SK-N-SH (cell line): ENCODE measurements around the gene ZNF407. TPM values are rescaled to one million over a fixed set of nuclear protein-coding genes. Genes with fewer than 3 reads are reported as not detected.

ENCODE experiments used
- CTCF ChIA-PET: fragments of 300-600, 350-600 bp; formaldehyde crosslinking; extraction: SDS; loops from one replicate; lab custom pipeline; 2021; lab: Yijun Ruan, JAX
- POLR2A ChIA-PET: fragments of 350-600 bp; sonication (Branson Sonifier 250); formaldehyde crosslinking; extraction: SDS; loops from one replicate; lab custom pipeline; 2020; ENCODE audit warnings: antibody characterized with exemption, inconsistent platforms; lab: Yijun Ruan, JAX
- DNase-seq: peaks from one replicate; pipeline ENCODE4 v3.0.0; 2012
- H2AFZ ChIP-seq: fragments of 200-600 bp; sonication (generic); 2 replicates; pipeline ENCODE4 v1.8.1; 2016; ENCODE audit warnings: antibody characterized with exemption, mild to moderate bottlenecking, low read depth
- H3F3A ChIP-seq: fragments of 200-600 bp; sonication (generic); replicated peaks from 2 replicates; pipeline ENCODE3; 2016; ENCODE audit warnings: antibody characterized with exemption, mild to moderate bottlenecking; ENCODE audit not compliant: insufficient read depth
- H3K27ac ChIP-seq, 2 experiments: fragments of 200-500 bp in 1 of 2; fragments of 200-600 bp in 1 of 2; sonication (Bioruptor generic) in 1 of 2; sonication (generic), shearing (Covaris generic) in 1 of 2; 2 replicates each; pipeline versions ENCODE4 v1.5.1 to v1.6.1; 2014 to 2016; ENCODE audit warnings: low read depth in 2 of 2, inconsistent platforms in 1 of 2, low read length in 1 of 2, mild to moderate bottlenecking in 1 of 2, mixed read lengths in 1 of 2
- H3K27me3 ChIP-seq: fragments of 200-600 bp; sonication (generic), shearing (Covaris generic); 2 replicates; pipeline ENCODE4 v1.6.1; 2016; ENCODE audit warnings: mixed run types; ENCODE audit not compliant: insufficient read depth
- H3K36me3 ChIP-seq, 2 experiments: fragments of 200-500 bp in 1 of 2; fragments of 200-600 bp in 1 of 2; sonication (Bioruptor generic) in 1 of 2; sonication (generic) in 1 of 2; replicated peaks in 1 of 2; 2 replicates each; pipeline versions ENCODE3 to v1.5.1; 2014 to 2016; ENCODE audit warnings: low read length in 1 of 2, mild to moderate bottlenecking in 1 of 2; ENCODE audit not compliant: insufficient read depth in 2 of 2, control insufficient read depth in 1 of 2
- H3K4me1 ChIP-seq, 2 experiments: fragments of 200-500 bp in 1 of 2; fragments of 200-600 bp in 1 of 2; sonication (Bioruptor generic) in 1 of 2; sonication (generic), shearing (Covaris generic) in 1 of 2; 2 replicates each; pipeline versions ENCODE4 v1.5.1 to v1.6.1; 2014 to 2016; ENCODE audit warnings: low read depth in 1 of 2, low read length in 1 of 2, mixed run types in 1 of 2; ENCODE audit not compliant: insufficient read depth in 2 of 2, control insufficient read depth in 1 of 2
- H3K4me2 ChIP-seq: fragments of 200-600 bp; sonication (generic), shearing (Covaris generic); 2 replicates; pipeline ENCODE4 v1.6.1; 2017; ENCODE audit warnings: mixed run types
- H3K4me3 ChIP-seq, 2 experiments: fragments of 200-500 bp in 1 of 2; fragments of 200-600 bp in 1 of 2; sonication (Bioruptor generic) in 1 of 2; sonication (generic), shearing (Covaris generic) in 1 of 2; 2 replicates each; pipeline versions ENCODE4 v1.5.1 to v1.8.1; 2014 to 2016; ENCODE audit warnings: low read depth in 2 of 2, inconsistent platforms in 1 of 2, low read length in 1 of 2, mild to moderate bottlenecking in 1 of 2, mixed read lengths in 1 of 2, moderate library complexity in 1 of 2
- H3K79me2 ChIP-seq: fragments of 200-600 bp; sonication (generic); 2 replicates; pipeline ENCODE4 v1.8.1; 2017; ENCODE audit warnings: mild to moderate bottlenecking; ENCODE audit not compliant: insufficient read depth
- H3K9ac ChIP-seq: fragments of 200-600 bp; sonication (generic); 2 replicates; pipeline ENCODE4 v1.6.1; 2017; ENCODE audit warnings: mixed run types
- H3K9me2 ChIP-seq: fragments of 200-600 bp; sonication (generic); 2 replicates; pipeline ENCODE4 v1.6.1; 2017; ENCODE audit warnings: mixed run types
- H3K9me3 ChIP-seq: fragments of 200-600 bp; sonication (generic); 2 replicates; pipeline ENCODE4 v1.6.1; 2017; ENCODE audit warnings: mixed run types, mild to moderate bottlenecking, moderate library complexity
- H4K20me1 ChIP-seq: fragments of 200-600 bp; sonication (generic); 2 replicates; pipeline ENCODE4 v1.6.1; 2017; ENCODE audit warnings: mild to moderate bottlenecking, mixed run types; ENCODE audit not compliant: insufficient read depth
- CHD2 ChIP-seq: fragments of 150-350 bp; IDR thresholded peaks from 2 replicates; pipeline ENCODE4 v1.6.1; 2018; ENCODE audit warnings: low read length; ENCODE audit not compliant: partially characterized antibody
- EZH2phosphoT487 ChIP-seq: fragments of 200-600 bp; sonication (generic); IDR thresholded peaks from 2 replicates; pipeline ENCODE4 v1.6.1; 2017; ENCODE audit warnings: low read depth, mixed run types, mild to moderate bottlenecking, antibody characterized with exemption, moderate library complexity, borderline replicate concordance
- FOXJ3 ChIP-seq: sonication (generic); formaldehyde crosslinking; IDR thresholded peaks from 2 replicates; pipeline ENCODE4 v1.5.1; 2020; ENCODE audit warnings: mild to moderate bottlenecking, missing genetic modification reagents
- FOXM1 ChIP-seq: IDR thresholded peaks from 2 replicates; pipeline ENCODE4 v1.4.0; 2012; ENCODE audit warnings: low read depth, mild to moderate bottlenecking
- GABPA ChIP-seq: IDR thresholded peaks from 2 replicates; pipeline ENCODE4 v1.4.0; 2012; ENCODE audit warnings: low read depth, mild to moderate bottlenecking
- JUND ChIP-seq: IDR thresholded peaks from 2 replicates; pipeline ENCODE4 v1.4.0; 2012
- MXI1 ChIP-seq: IDR thresholded peaks from 2 replicates; pipeline ENCODE4 v1.6.1; 2012; ENCODE audit warnings: mild to moderate bottlenecking, low read depth, low read length, improper control_type of control experiment
- NFIC ChIP-seq: IDR thresholded peaks from 2 replicates; pipeline ENCODE4 v1.4.0; 2012; ENCODE audit warnings: borderline replicate concordance
- NRF1 ChIP-seq: IDR thresholded peaks from 2 replicates; pipeline ENCODE4 v1.6.1; 2012; ENCODE audit warnings: low read depth, mild to moderate bottlenecking, low read length
- PBX3 ChIP-seq: IDR thresholded peaks from 2 replicates; pipeline ENCODE4; 2012
- RAD21 ChIP-seq: IDR thresholded peaks from 2 replicates; pipeline ENCODE4 v1.6.1; 2012; ENCODE audit warnings: mild to moderate bottlenecking, low read length
- RCOR1 ChIP-seq: fragments of 150-350 bp; IDR thresholded peaks from 2 replicates; pipeline ENCODE4 v1.6.1; 2017; ENCODE audit warnings: antibody characterized with exemption, low read length
- RFX5 ChIP-seq: IDR thresholded peaks from 2 replicates; pipeline ENCODE4 v1.6.1; 2012; ENCODE audit warnings: mild to moderate bottlenecking, improper control_type of control experiment, low read length
- TCF12 ChIP-seq: IDR thresholded peaks from 2 replicates; pipeline ENCODE4 v1.4.0; 2012
- USF1 ChIP-seq: IDR thresholded peaks from 2 replicates; pipeline ENCODE4 v1.4.0; 2012; ENCODE audit warnings: low read depth, borderline replicate concordance
- whole genome bisulfite sequencing: methylation state at CpG from one replicate; pipeline ENCODE4 v1.1.6; 2017; ENCODE audit warnings: low lambda C conversion rate; 5-methylcytosine and 5-hydroxymethylcytosine counted together
- polyA plus RNA-seq, 3 experiments: library from polyadenylated mRNA; depleted of rRNA; stranded (reverse); fragments of >200 nt; gene quantifications; 2 replicates each; pipeline ENCODE4 v1.2.3, GENCODE V29; 2012

The ZNF407 gene
- polyA plus RNA-seq, 1 of the 3 experiments (the other 2 are of a cell fraction): 2.6 TPM

- Histone ChIP-seq H3K9me2 (no peaks in the 10 kb centered on the region), H3F3A (peaks cover 5% of the 10 kb centered on the region), H3K4me3 (no peak overlapping the region), H3K9me3 (no peaks in the 10 kb centered on the region), H3K27ac (no peak overlapping the region), H3K4me1 (no peaks in the 10 kb centered on the region), H3K79me2 (no peaks in the 10 kb centered on the region), H3K9ac (no peak overlapping the region), H2AFZ (no peak overlapping the region), H3K4me2 (no peak overlapping the region), H3K27me3 (no peaks in the 10 kb centered on the region), H4K20me1 (no peaks in the 10 kb centered on the region), H3K36me3 (no peaks in the 10 kb centered on the region)
- WGBS: 86% methylated on average over 1 of the region's 1 CpG
- ChIA-PET POLR2A (no interaction called here), CTCF (no interaction called here)
- DNase-seq: no peak
- no peak for TF ChIP-seq CHD2
- no peak for TF ChIP-seq RAD21
- TF ChIP-seq EZH2phosphoT487: no peak
- no peak for TF ChIP-seq RCOR1
- no peak for TF ChIP-seq MXI1
- TF ChIP-seq USF1: no peak
- no peak for TF ChIP-seq FOXJ3 (CRISPR knock-in tag)
- TF ChIP-seq PBX3: no peak
- TF ChIP-seq RFX5: no peak
Measured at GRCh38 chr18:74937291-74937690, 339.6 kb downstream of the ZNF407 start.

DNA sequence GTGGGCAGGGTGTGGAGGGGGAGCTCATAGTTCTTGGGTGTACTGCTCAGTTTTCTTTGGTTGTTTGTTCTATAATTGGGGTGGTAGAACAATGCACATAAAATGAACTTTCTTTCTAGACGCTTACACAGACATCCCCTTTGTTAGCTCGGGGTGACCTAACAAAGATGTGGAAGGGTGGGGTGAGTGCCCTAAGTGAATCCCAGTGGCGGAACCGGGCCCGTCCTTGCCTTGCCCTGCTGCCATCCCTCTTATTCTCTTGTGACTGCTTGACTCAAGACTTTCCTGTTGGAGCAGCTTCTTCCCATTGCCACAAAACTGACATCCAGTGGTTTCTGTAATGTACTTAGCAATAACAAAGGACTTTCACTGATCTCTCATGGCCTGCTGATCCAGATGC lies 343.2 kb downstream of the ZNF407 start:
- TF ChIP-seq PBX3 (no peak), GABPA (no peak), JUND (no peak), USF1 (no peak), NFIC (no peak), NRF1 (no peak), FOXM1 (no peak), TCF12 (no peak)
- TF ChIP-seq, all 33 proteins: peak for 0
- no peak for DNase-seq
- Histone ChIP-seq H3K36me3 (no peaks in the 10 kb centered on the region), H3K4me2 (no peak overlapping the region), H3K9ac (no peak overlapping the region), H3K27ac (no peak overlapping the region), H2AFZ (no peak overlapping the region), H4K20me1 (no peaks in the 10 kb centered on the region), H3K27me3 (no peaks in the 10 kb centered on the region), H3K9me3 (no peaks in the 10 kb centered on the region), H3F3A (peaks cover 4% of the 10 kb centered on the region), H3K9me2 (no peaks in the 10 kb centered on the region), H3K4me1 (no peaks in the 10 kb centered on the region; a peak in 2 of 4 replicates), H3K4me3 (no peak overlapping the region), H3K79me2 (no peaks in the 10 kb centered on the region)
- WGBS: 88% methylated on average over 5 of the region's 5 CpGs
- POLR2A ChIA-PET: no interaction called here
- CTCF ChIA-PET: interaction anchor here (1.5 kb wide), 1 partner anchor 14 kb away, joined by 3 read pairs; no protein-coding TSS in a partner anchor
